Measurements from ENCODE around the gene ACADSB.

ACADSB gene

DNA sequence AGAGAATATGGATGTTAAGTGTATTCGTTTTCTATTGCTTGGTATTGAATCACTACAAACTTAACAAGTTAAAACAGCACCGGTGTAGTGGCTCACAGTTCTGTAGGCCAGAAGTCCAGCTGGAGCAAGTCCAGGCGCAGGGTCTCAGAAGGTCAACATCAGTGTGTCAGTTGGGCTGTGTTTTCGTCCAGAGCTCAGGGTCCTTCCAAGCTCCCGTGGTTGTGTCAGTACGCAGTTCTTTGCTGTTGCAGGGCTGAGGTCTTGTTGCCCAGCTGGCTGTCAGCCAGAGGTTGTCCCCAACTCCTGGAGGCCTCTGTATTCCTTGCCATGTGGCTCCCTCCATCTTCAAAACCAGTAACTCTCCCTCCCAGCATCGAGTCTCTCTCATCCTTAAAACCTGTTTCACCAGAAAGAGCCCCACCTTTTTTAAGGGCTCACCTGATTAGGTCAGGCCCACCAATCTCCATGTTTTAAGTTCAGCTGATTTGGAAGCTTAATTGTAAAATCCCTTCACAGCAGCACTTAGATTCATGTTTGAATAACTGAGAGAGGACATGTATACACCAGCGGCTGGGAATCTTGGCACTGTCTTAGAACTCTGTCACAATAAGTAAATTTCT lies 26.8 kb downstream of the ACADSB start:
- TF ChIP-seq, protein P1, sequence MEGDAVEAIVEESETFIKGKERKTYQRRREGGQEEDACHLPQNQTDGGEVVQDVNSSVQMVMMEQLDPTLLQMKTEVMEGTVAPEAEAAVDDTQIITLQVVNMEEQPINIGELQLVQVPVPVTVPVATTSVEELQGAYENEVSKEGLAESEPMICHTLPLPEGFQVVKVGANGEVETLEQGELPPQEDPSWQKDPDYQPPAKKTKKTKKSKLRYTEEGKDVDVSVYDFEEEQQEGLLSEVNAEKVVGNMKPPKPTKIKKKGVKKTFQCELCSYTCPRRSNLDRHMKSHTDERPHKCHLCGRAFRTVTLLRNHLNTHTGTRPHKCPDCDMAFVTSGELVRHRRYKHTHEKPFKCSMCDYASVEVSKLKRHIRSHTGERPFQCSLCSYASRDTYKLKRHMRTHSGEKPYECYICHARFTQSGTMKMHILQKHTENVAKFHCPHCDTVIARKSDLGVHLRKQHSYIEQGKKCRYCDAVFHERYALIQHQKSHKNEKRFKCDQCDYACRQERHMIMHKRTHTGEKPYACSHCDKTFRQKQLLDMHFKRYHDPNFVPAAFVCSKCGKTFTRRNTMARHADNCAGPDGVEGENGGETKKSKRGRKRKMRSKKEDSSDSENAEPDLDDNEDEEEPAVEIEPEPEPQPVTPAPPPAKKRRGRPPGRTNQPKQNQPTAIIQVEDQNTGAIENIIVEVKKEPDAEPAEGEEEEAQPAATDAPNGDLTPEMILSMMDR (IDR thresholded peaks at IDR 0.05; ENCODE audit: low read depth, low read length, missing control alignments), result no peak
- no peak overlapping the region for H3K4me3 ChIP-seq (ENCODE audit: low read depth, low read length)
- DNase-seq (ENCODE audit: low read depth), result no peak

DNA sequence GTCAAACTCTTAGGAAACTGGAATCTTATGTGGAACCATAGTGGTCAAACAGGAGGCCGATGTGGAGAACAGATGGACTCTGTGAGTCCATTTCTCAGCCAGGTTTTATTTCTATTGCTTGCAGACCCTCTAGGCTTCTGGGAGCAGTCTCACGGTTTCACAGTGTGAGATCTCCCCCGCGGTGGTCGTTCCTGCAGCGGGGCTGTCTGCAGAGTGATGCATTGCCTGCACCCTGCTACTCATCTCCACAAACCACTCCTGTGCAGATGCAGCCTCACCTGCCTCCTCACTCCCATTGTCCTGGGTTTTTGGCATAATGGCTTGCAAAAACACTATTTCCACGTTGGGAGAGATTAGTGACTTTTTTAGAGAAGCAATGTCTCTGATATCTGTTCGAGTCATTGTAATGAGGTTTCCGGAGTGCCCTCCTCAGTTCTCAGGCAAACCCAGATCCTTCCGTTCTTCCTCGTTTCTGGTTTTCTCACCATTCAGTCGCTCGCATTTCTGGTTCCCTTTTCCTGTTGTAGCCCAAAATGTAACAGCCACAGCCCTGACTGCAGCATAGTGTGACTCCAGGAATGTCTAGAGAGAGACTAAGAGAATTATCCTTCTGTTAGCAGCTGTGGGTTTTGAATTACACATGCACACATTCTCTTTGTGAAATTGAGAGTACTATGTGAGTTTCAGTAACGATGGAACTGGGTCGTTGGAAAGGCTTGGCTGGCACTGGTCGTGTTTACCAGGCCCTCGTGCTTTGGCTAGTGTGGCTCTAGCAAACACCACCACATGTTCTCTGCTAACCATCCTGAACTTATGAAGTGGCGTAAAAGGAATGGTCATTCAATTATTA lies 30.2 kb downstream of the ACADSB start:
- no peak overlapping the region for H3K4me3 ChIP-seq (ENCODE audit: low read depth, low read length)
- TF ChIP-seq, protein P1 (IDR thresholded peaks at IDR 0.05; ENCODE audit: low read depth, low read length, missing control alignments), result no peak
- no peak for DNase-seq (ENCODE audit: low read depth)

DNA sequence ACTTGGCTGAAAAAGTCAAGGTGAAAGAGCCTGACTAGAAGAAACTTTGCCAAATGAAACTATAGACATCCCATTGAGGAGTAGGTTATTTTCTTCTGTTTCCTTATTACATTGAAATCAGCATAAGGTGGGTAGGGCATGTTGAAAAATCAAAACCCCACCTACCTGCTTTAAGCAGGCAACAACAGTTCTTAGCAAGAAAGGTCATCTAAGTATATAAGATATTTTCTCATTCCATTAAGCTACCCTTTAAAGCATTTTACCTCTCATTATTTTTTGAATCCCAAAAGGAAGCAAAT lies 30.8 kb downstream of the ACADSB start:
- no peak for DNase-seq (ENCODE audit: low read depth)
- TF ChIP-seq, protein P1 (IDR thresholded peaks at IDR 0.05; ENCODE audit: low read depth, low read length, missing control alignments), result no peak
- H3K4me3 ChIP-seq (ENCODE audit: low read depth, low read length), result no peak overlapping the region

DNA sequence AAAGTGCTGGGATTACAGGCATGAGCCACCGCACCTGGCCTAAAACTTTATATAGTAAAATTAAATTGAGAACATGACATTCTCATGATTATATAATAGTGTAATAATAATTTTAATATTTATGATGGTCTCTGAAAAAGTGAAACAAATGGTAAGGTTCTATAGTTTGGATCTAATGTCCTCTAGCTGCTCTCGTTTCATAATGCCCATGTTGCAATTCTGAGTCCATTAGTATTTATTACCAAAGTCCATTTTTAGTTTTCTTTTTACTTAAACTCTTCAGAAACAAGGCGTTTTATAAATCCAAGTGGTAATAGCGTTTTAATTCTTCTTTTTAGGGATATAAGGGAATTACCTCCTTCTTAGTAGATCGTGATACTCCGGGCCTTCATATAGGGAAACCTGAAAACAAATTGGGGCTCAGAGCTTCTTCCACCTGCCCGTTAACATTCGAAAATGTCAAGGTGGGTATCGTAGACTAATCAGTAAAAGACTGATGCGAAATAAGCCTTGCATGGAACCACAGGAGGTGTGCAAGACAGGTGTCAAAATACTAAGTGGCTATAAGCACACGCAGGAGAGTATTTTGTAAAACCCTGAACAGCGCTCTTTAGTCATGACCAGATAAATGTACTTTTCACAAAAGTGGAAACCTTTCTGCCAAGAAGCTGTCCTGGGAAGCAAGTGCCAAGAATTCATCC lies 34.1 kb downstream of the ACADSB start:
- DNase-seq (ENCODE audit: low read depth), result no peak
- TF ChIP-seq, protein P1 (IDR thresholded peaks at IDR 0.05; ENCODE audit: low read depth, low read length, missing control alignments), result no peak
- H3K4me3 ChIP-seq (ENCODE audit: low read depth, low read length), result no peak overlapping the region

DNA sequence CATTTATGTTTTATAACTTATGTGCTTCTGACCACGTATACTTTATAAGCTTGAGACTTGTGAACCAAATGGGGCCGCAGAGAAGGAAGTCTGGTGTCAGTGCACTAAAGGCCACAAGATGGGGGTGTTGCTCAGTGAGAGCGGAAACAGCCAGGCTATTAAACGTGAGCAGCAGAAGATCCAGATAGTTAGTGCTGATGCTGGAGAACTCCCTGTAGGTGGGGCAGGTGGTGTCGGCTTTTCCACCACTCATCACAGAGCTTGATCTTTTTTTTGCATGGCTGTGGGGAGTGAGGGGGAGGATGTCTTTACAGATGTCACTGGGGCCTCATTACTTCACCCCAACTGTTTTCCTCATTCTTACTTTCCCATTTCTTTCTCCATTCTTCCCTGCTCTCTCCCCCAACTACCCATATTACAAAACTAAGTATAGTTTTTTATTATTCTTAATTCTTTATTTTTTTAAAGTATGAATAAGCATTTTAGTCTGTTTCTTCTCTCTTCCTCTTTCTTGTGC lies 34.7 kb downstream of the ACADSB start:
- DNase-seq (ENCODE audit: low read depth), result peak; percentile 55
- H3K4me3 ChIP-seq (ENCODE audit: low read depth, low read length), result no peak overlapping the region
- TF ChIP-seq, protein P1 (IDR thresholded peaks at IDR 0.05; ENCODE audit: low read depth, low read length, missing control alignments), result peak; percentile 81

DNA sequence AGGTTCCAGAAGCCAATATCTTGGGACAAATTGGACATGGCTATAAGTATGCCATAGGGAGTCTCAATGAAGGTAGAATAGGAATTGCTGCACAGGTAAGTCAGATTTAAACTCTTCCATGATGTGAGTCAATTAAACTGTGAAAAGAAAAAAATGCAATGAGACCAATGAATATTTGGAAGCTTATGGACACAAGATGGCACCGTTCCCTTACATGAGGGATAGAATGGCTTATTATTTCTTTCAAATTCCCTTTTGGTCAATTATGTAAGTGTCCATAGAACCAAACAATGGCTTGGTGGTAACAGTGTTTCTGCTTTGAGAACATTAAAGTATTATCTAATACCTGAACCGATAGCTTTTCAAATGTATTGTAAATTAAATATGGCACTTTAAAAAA lies 35.6 kb downstream of the ACADSB start:
- no peak overlapping the region for H3K4me3 ChIP-seq (ENCODE audit: low read depth, low read length)
- no peak for DNase-seq (ENCODE audit: low read depth)
- TF ChIP-seq, protein P1 (IDR thresholded peaks at IDR 0.05; ENCODE audit: low read depth, low read length, missing control alignments), result no peak

Data from GM12864 (cell line).